Measurements from ENCODE around the gene ZNF276.
"Not testable (repeated sequence)": the region's sequence is repeated elsewhere in the genome, so short reads cannot be mapped to it uniquely, and the experiment has no call there.

Gene ZNF276

DNA sequence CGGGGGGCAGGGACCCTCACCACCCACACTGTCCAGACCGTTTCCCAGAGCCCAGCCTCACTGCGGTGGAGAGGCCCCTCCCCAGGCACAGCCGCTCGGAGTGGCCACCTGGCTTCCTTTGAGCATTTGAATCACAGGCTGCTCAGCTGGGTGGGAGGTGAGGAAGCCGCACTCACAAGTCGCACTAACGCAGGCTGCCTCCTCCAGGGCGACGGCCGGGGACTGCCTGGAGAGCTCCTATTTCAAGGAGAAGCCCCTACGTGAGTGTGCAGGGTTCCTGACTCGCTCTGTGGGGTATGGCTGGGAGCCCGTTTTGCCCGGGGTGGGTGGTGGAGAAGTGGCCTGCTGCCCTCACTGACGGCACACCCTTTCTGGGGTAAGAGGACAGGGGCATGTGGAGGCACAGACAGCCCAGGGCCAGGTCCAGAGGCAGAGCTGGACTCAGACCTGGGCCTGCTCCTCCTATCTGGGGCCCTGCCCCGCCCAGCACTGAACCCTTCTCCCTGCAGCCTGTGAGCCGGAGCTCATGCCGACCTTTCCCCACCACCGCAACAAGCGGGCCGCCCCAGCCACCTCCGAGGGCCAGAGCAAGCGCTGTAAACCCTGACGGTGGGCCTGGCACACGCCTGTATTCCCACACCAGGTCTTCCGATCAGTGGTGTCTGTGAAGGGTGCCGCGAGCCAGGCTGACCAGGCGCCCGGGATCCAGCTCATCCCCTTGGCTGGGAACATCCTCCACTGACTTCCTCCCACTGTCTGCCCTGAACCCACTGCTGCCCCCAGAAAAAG lies 26.1 kb upstream of the ZNF276 start:
- no peak overlapping the region for H3K4me3 ChIP-seq (ENCODE audit: low read depth, low read length)
- no peak for DNase-seq (ENCODE audit: low read depth)

DNA sequence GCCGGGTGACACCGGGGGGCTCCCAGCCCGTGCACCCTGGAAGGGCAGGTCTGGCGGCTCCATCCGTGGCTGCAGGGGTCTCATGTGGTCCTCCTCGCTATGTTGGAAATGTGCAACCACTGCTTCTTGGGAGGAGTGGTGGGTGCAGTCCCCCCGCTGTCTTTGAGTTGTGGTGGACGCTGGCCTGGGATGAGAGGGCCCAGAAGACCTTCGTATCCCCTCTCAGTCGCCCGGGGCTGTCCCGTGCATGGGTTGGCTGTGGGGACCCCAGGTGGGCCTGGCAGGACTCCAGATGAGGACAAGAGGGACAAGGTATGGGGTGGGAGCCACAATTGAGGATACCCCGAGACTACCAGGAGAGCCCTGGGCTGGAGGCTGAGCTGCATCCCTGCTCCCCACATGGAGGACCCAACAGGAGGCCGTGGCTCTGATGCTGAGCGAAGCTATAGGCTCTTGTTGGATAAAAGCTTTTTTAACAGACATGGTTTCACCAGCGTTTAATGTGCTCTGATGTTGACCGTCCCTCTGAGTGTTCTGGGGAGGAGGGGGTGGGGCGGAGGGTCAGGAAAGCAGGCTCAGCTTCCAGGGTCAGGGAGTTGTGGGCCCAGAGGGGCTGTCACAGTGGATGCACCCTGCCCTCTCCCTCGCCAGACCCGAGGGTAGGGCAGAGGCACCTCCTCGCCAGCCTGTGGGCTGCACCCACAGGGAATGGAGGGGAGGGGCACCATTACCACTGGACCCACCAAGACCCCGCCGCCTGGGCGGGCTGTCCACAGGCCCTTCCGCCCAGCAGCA lies 25.3 kb upstream of the ZNF276 start:
- no peak for DNase-seq (ENCODE audit: low read depth)
- no peak overlapping the region for H3K4me3 ChIP-seq (ENCODE audit: low read depth, low read length)

DNA sequence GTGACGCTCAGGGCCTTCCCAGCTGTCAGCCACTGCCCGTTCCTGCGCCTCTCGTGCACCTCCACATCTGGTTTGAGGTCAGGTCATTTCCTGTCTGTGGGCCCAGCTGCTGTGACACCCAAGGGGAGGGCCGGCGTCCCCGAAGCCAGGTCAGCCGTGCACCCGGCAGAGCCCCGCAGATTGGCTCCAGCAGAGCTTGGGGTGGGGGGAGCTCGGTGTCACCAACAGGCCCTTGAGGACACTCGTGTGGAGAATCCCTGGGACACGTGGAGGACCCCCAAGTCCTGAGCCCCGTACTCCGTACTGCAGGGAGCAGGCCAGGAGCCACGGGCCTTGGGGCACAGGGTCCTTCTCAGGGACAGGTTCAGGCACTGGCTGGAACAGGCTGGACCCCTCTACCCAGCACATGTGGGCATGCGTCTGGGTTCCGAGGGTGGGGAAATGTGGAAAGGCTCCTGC lies 24.6 kb upstream of the ZNF276 start:
- DNase-seq (ENCODE audit: low read depth), result no peak
- H3K4me3 ChIP-seq (ENCODE audit: low read depth, low read length), result no peak overlapping the region

DNA sequence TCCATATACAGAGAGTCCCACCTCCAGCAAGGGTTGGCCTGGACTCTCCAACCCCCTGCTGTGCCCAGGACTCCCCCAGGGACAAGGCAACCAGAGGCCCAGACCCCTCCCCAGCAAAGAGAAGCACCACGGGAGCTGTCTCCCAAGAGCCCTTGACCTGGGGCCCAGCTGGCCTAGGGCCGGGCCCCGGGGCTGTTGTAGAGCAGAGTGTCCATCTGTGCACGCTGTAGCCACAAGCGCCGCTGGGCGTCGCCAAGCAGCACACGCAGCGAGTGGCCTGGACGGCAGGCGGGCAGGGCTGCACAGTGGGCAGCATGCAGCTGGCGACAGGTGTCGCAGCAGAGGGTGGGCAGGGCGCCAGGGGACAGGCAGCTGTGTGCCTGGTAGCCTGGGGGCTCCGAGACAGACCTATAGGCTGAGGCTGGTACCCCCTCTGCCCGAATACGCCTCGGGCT lies 24.1 kb upstream of the ZNF276 start:
- H3K4me3 ChIP-seq (ENCODE audit: low read depth, low read length), result no peak overlapping the region
- no peak for DNase-seq (ENCODE audit: low read depth)

DNA sequence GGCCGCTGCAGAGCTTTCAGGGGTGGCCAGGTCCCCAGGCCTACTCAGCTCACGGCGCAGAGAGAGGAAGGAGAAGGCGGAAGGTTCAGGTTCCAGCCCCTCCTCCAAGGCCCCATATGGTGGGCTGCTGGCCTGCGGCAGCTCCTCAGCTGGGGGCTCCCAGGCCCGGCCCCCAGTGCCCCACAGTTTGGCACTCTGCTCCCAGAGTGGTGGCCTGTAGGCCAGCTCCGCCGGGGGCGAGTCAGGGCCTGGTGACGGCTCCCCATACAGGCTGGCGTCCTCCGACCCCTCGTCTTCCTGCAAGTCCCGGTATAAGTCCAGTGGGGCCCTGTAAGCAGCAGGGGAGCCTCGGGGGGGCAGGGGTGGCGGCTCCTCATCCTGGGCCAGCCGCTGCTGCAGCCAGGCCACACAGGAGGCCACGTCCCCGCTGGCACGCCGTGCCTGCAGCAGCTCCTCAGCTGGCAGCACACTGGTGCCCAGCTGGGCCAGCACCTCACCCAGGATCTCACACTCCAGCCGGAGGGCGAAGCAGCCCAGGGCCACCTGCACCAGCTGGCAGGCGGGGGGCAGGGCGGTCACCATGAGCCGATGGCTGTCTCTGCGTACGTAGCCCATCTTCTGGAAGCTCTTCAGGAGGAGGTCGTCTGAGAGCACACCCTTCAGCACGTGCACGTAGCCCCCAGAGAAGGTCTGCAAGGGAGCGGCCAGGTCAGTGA lies 23.6 kb upstream of the ZNF276 start:
- H3K4me3 ChIP-seq (ENCODE audit: low read depth, low read length), result no peak overlapping the region

DNA sequence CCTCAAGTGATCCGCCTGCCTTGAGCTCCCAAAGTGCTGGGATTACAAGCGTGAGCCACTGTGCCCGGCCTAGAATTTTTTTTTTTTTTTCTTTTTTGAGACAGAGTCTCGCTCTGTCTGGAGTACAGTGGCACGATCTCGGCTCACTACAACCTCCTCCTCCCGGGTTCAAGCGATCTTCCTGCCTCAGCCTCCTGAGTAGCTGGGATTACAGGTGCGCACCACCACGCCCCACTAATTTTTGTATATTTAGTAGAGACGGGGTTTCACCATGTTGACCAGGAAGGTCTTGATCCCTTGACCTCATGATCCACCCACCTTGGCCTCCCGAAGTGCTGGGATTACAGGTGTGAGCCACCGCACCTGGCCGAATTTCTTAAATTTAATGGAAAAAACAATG lies 22.6 kb upstream of the ZNF276 start:
- not testable (repeated sequence) for DNase-seq (ENCODE audit: low read depth); H3K4me3 ChIP-seq (ENCODE audit: low read depth, low read length)

More for the DNA sequence above, 23.6 kb upstream of the ZNF276 start:
- no peak for DNase-seq (ENCODE audit: low read depth)

DNA sequence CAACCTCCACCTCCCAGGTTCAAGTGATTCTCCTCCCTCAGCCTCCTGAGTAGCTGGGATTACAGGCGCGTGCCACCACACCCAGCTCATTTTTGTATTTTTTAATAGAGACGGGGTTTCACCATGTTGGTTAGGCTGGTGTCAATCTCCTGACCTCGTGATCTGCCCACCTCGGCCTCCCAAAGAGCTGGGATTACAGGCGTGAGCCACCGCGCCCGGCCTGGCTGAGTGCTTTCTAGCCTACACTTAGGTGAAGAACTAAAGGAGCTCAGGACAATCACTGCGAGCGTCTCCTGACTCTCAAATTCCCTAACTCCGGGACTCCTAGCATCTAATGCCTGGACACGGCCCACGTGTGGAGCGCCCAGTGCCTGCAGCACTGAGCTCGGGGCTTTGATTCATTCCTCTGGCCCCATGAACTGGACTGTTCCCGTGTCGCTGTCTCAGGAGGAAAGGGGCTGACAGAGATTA lies 21.7 kb upstream of the ZNF276 start:
- H3K4me3 ChIP-seq (ENCODE audit: low read depth, low read length); DNase-seq (ENCODE audit: low read depth): not testable (repeated sequence)

DNA sequence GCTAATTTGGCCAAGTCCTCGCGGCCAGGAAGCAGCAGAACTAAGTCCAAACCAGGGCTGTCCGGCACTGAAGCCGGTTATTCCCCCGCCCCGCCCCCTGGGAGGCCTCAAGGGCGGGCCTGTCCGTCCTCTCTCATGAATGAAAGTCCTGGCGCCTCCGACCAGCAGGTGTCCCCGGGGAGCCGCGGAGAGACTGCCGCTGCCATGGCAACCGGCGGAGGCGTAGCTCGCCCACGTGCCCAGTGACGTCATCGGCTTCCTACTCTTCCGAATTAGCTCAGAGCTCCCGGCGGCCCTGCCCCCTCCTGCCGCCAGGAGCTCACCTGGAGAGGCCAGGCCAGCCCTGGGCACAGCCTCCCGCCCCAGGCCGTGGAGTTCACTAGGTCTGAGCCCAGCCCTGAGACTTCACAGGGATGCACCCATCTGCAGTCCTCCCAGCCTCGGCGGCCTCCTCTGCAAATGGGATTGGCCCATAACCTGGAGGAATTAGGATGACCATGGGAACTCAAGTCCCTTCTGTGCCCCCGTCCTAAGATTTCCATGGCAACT lies 21.2 kb upstream of the ZNF276 start:
- DNase-seq (ENCODE audit: low read depth), result peak; percentile 87
- H3K4me3 ChIP-seq (ENCODE audit: low read depth, low read length), result peak overlapping the region; percentile 70

DNA sequence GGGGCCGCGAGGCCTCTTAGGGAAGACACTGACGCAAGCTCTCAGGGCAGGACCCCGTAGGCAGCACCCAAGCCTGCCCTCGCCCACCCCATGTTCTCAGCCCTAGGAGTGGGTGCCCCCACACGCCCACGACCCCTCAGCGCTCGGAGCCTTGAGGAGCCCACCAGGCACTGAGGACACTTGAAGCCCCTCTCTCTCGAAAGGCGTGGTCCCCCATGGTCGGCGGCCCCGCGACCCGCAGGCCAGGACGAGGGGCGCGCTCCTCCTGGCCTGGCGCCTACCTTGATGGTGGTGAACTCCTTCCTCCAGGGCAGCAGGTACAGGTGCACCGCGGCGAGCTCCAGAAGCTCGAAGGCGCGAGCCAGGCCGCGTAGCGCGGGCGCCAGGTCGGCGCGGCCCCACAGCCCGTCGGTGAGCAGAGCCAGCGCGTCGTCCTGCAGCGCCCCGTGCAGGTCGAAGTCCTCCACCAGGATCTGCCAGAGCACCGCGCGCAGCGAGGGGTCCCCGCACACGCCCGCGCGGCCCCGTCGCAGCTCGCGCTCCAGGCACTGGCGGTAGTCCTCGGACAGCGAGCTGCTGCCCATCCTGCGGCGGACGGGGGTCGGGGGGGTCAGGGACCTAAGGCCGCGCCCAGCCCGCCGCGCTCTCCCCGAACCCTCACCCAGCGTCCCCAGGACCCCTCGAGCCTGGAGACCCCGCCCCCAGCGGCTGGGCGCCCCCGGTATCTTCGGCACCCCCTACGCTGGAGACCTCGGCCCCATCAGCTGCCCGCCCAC lies 20.5 kb upstream of the ZNF276 start:
- no peak for DNase-seq (ENCODE audit: low read depth)

DNA sequence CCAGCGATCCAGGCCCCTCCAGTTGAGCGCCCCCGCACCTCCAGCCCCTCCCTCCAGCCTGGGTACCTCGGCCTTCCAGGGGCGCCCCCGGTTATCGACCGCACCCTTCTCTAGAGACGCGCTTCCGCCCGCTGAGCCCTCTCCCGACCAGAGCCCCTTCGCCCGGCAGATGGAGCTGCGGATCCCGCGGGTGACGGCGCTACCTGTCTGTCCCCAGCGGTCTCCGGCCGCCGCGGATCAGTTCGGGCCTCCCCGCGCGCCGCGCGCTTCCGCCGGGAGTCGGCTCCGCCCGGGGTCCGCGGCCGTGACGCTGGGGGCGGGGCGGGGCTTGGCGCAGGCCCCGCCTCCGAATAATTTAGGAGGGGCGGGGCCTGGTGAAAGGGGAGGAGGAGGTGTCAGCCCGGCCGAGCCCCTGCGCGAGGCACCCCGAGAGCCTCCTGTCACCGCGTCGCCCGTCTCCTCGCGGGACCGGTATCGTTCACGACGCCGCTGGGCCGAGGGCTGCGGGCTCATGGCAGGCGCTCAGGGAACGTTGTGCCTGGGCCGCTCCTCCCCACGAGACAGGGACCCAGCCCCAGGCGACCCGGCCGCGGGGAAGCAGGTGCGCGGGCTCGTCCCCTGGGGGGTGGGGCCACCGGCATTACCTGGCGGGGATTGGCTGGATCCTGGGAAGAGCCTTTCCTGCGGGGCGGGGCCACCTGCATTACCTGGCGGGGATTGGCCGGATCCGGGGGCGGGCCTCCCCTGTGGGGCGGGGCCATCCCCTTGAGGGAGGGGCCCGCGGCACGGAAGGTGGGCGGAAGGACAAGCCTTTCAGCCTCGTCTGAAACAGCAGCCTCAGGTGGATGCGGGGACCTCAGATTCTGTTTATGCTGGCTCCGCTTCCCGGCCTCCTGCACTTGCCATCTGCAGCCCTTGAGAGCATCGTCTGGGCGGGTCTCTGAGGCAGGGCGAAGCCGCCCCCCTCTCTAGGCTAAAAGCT lies 19.6 kb upstream of the ZNF276 start, which contains the start of gene SPATA2L:
TSS of gene SPATA2L (minus strand) at position 281 of the 982 bp plus-strand sequence. CDS start 473 bp downstream, outside the sequence.
- H3K4me3 ChIP-seq (ENCODE audit: low read depth, low read length), result peak within 1 kb of the TSS; percentile 70
- DNase-seq (ENCODE audit: low read depth), result no peak

More for the DNA sequence above, 20.5 kb upstream of the ZNF276 start:
- H3K4me3 ChIP-seq (ENCODE audit: low read depth, low read length), result peak overlapping the region; percentile 70

DNA sequence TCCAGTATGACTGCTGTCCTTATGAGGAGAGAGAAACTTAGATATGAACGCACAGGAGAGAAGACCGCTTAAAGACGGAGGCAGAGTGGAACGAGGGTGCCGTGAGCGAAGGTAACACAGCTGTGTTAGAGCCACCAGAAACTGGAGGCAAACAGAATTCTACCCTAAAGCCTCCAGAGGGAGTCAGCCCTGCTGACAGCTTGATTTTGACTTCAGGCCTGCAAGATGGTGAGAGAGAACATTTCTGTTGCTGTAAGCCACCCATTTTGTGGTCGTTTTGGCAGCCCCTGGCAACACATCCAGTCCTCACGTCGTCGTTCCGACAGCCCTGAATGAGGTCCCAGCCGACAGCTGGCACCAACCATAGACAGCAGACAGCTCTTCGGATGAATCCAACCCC lies 17.1 kb upstream of the ZNF276 start:
- no peak for DNase-seq (ENCODE audit: low read depth)
- no peak overlapping the region for H3K4me3 ChIP-seq (ENCODE audit: low read depth, low read length)

DNA sequence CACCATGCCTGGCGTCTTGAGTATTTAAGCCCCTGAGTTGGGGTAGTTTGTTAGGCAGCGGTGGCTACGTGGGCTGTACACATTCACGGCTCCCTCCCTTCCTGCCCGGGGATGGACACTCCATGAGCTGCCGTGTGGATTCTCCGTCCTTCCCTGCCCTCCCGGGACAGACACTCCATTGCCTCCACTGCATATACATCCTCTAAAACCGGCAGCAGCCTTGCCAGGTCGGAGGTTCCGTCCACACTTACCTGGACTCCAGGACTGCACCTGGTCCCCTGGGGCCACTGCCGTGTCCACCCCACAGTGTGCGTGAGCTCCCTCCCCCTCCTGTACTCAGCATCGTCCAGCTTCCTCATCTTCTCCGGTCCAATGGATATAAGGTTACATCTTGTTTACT lies 16.3 kb upstream of the ZNF276 start:
- H3K4me3 ChIP-seq (ENCODE audit: low read depth, low read length), result no peak overlapping the region
- no peak for DNase-seq (ENCODE audit: low read depth)

DNA sequence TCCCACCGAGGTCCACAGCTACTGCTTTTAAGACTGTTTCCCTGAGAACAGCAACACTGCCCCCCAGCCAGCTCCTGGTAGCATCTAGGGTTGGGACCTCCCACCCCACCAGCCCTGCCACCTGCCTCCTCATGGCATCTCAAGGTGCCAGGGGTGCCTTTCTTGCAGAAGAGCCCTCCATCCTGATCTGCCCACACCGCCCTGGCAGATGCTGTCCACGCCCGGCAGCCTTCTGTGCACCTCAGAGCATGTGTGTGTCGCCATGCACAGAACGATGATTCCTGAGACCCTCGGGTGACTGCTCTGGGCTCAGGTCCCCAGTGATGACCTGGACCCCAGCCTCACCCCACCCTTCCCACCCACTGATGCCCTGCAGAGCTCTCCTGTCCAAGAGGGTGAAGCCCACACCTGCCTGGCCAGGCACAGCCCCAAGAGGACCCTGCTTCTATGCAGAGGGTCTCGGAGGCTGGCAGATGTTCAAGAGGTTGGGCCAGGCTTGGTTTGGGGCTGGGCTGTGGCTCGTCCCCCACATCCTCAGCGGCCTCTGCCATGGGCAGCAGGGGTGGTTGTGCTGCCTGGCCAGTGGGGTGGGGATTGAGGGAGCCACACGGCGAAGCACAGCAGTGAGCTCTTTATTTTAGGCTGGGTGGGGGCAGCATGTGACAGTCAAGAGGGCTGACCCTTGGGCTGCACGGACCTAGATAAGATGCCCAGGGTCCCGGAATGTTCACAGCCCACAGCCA lies 14.6 kb upstream of the ZNF276 start:
- no peak for DNase-seq (ENCODE audit: low read depth)

DNA sequence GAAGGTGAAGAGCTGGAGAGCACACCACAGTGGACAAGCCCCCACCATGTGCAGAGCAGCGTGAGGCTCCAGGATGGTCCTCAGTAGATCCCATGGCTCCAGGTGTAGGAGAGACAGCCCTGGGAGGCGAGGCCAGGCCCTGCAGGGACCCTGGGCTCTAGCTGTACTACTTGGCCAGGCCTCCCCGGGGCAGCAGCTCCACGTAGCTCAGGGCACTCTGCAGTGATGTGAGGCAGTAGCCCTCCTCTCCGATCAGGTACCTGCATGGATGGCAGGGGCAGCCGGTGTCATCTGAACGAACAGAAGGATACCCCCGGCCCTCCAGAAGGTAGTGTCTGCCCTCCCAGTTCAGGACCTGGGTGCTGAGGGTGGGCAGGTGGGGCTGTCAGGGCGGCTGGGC lies 13.6 kb upstream of the ZNF276 start:
- H3K4me3 ChIP-seq (ENCODE audit: low read depth, low read length), result no peak overlapping the region
- no peak for DNase-seq (ENCODE audit: low read depth)

More for the DNA sequence above, 14.6 kb upstream of the ZNF276 start:
- H3K4me3 ChIP-seq (ENCODE audit: low read depth, low read length), result no peak overlapping the region

DNA sequence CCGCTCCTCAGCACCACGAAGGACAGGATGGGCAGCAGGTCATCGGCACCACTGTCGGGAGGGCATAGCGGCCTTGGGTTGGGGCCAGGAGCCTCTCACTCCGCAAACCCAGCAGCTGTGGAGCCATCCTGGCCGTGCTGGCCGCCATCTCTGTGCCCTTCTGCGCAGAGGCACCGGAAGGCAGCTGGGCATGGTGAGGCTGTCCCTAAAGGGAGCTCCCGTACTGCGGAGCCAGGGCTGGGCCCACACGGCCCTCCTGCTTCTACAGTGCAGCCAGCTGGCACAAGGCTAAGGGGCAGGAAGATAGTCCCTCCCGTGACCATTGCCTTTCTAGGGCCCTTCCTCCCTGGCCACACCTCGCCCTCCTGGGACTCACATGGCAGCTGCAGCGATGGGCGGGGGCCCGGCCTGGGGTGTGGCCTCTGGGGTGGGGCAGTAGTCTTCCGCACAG lies 12.8 kb upstream of the ZNF276 start:
- DNase-seq (ENCODE audit: low read depth), result no peak
- H3K4me3 ChIP-seq (ENCODE audit: low read depth, low read length), result no peak overlapping the region

DNA sequence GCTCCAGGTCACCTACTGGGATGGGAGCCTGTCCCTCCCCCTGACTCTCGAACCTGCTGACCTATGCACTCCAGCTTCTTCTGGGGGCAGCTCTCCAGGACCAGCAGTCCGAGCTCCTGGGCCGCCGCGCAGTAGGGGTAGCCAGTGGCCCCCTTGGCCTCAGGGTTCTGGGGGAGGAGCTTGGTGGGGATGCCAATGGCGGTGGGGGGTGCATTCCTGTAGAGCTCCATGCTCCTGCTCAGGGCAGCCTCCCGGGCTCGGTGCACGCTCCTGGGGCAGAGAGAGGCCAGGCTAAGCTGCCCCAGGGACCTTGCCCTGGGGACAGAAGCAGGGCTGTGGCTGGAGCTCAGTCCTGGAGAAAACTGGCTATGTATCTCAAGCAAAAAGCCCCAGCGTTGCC lies 12.2 kb upstream of the ZNF276 start:
- H3K4me3 ChIP-seq (ENCODE audit: low read depth, low read length), result no peak overlapping the region
- no peak for DNase-seq (ENCODE audit: low read depth)

All from skeletal muscle cell (primary cell).